ENCODE results near the gene STX2.
A peak's percentile ranks its signal among the peaks of the same experiment; 100 is the strongest.
"Not testable (repeated sequence)": the region's sequence is repeated elsewhere in the genome, so short reads cannot be mapped to it uniquely, and the experiment has no call there.

Gene STX2

GRCh38 chr12:130764073-130764472 is 75.0 kb downstream of the STX2 start:
- in situ Hi-C loops (cut with MboI; ENCODE audit: low sequenced_read_pairs, unreplicated experiment), result loop anchor here (10.0 kb wide), 1 partner anchor 51 kb away; no protein-coding TSS in a partner anchor
- DNase-seq (ENCODE audit: low spot score), result no peak
- no peak for TF ChIP-seq CTCF (IDR thresholded peaks at IDR 0.05; ENCODE audit: borderline replicate concordance, control extremely low read depth, extremely low read depth, insufficient read depth, missing control alignments)

GRCh38 chr12:130762319-130762675 is 76.8 kb downstream of the STX2 start:
- DNase-seq (ENCODE audit: low spot score), result no peak
- in situ Hi-C loops (cut with MboI; ENCODE audit: low sequenced_read_pairs, unreplicated experiment), result loop anchor here (10.0 kb wide), 1 partner anchor 53 kb away; no protein-coding TSS in a partner anchor
- TF ChIP-seq CTCF (IDR thresholded peaks at IDR 0.05; ENCODE audit: borderline replicate concordance, control extremely low read depth, extremely low read depth, insufficient read depth, missing control alignments), result no peak

- in situ Hi-C loops (cut with MboI; ENCODE audit: low sequenced_read_pairs, unreplicated experiment), result loop anchor here (10.0 kb wide), 1 partner anchor 53 kb away; no protein-coding TSS in a partner anchor
- peak; percentile 58 for TF ChIP-seq CTCF (IDR thresholded peaks at IDR 0.05; ENCODE audit: borderline replicate concordance, control extremely low read depth, extremely low read depth, insufficient read depth, missing control alignments)
- peak; percentile 85 for DNase-seq (ENCODE audit: low spot score)
Observed at GRCh38 chr12:130761537-130762318, 77.3 kb downstream of the STX2 start.

- DNase-seq (ENCODE audit: low spot score), result no peak
- in situ Hi-C loops (cut with MboI; ENCODE audit: low sequenced_read_pairs, unreplicated experiment), result no loop called here
- no peak for TF ChIP-seq CTCF (IDR thresholded peaks at IDR 0.05; ENCODE audit: borderline replicate concordance, control extremely low read depth, extremely low read depth, insufficient read depth, missing control alignments)
Observed at GRCh38 chr12:130754234-130754901, 84.7 kb downstream of the STX2 start.

GRCh38 chr12:130752692-130753230 is 86.3 kb downstream of the STX2 start:
- TF ChIP-seq CTCF (IDR thresholded peaks at IDR 0.05; ENCODE audit: borderline replicate concordance, control extremely low read depth, extremely low read depth, insufficient read depth, missing control alignments), result no peak
- no peak for DNase-seq (ENCODE audit: low spot score)
- in situ Hi-C loops (cut with MboI; ENCODE audit: low sequenced_read_pairs, unreplicated experiment), result no loop called here

- in situ Hi-C loops (cut with MboI; ENCODE audit: low sequenced_read_pairs, unreplicated experiment); DNase-seq (ENCODE audit: low spot score): not testable (repeated sequence)
Observed at GRCh38 chr12:130752037-130752436, 87.0 kb downstream of the STX2 start.

GRCh38 chr12:130748786-130749185 is 90.3 kb downstream of the STX2 start:
- TF ChIP-seq CTCF (IDR thresholded peaks at IDR 0.05; ENCODE audit: borderline replicate concordance, control extremely low read depth, extremely low read depth, insufficient read depth, missing control alignments), result no peak
- DNase-seq (ENCODE audit: low spot score), result no peak
- in situ Hi-C loops (cut with MboI; ENCODE audit: low sequenced_read_pairs, unreplicated experiment), result loop anchor here (25.0 kb wide), 1 partner anchor 711 kb away; no protein-coding TSS in a partner anchor

Measured in GM13976 (cell line).